Left forelimb (tissue), 1 donor: ENCODE measurements around the gene ANTXR1.

Experiments used
- DNase-seq: peaks from one replicate; pipeline ENCODE4 v3.0.0-alpha.2; 2018; ENCODE audit warnings: low spot score

The ANTXR1 gene

DNA sequence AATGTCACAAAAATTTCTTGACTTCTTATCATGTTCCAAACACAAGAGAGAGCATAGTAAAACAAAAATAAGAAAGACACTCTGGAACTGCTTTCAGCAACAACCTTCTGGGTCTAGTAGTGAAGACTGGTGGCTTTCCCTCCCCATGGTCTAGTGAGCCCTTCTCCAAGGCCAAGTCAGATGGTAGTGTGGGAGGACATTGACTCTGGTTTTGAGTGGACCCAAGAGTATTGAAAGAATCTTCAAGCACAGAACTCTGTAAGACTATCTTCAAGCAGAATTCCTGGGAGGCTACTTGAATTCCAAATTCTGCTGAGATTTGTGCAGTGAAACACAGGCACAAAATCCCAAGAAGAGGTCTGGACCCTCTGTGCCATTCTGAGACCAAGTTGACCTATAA, 21.1 kb downstream of the ANTXR1 start:
- DNase-seq, result no peak

DNA sequence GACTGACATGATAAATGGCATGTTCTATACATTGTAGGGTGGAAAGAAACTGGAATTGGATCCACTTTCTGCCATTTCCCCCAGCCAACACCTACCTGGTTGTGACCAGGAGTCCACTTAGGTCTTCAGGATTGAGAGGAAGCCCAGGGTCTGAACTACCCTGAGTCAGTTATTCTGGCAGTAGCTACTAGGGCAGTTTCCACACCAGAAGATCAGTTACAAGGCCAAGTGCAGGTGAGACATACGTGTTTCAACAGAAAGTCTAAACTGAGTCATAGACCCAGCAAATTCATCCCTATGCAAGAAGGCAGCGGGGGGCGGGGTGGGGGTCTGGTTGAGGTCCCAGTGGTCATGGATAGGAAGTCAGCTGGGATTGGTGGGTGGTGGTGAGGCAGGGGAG, 21.9 kb downstream of the ANTXR1 start:
- no peak for DNase-seq

DNA sequence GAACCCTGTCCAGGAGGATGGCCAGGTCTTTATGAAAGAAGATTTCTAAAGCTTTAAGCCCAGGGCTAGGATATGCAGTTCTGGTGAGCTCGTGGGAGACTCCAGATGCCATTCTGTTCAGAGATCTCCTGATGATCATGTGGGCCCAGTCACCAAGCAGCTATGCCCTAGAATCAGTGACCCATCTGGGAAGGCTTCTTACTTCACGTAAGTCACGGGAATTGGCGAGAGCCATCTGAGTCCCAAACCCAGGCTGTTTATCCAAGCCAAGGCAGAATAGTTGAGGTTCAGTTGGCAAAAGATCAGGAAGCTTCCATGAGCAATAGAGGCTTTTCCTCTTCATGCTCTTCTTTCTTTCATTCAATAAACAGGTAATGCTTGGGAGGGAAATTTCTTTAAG, 23.9 kb downstream of the ANTXR1 start:
- DNase-seq, result no peak

DNA sequence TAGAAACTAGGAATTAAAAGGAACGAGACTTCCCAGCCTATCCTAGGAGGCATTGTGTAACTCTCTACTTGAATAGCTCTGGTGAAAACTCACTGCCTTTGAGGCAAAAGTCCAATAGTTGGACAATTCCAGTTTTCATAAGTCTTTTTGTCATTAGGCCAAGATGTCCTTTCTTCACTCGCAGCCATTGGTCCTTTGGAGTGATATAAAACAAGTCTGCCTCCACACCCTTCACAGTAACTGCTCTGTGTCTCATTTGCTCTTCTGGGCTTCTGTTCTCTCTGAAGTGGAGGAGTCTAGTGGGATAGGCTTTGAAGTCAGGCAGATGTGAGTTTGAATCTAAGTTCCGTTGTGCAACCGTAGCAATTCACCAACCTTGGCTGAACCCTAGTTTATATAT, 28.2 kb downstream of the ANTXR1 start:
- no peak for DNase-seq

DNA sequence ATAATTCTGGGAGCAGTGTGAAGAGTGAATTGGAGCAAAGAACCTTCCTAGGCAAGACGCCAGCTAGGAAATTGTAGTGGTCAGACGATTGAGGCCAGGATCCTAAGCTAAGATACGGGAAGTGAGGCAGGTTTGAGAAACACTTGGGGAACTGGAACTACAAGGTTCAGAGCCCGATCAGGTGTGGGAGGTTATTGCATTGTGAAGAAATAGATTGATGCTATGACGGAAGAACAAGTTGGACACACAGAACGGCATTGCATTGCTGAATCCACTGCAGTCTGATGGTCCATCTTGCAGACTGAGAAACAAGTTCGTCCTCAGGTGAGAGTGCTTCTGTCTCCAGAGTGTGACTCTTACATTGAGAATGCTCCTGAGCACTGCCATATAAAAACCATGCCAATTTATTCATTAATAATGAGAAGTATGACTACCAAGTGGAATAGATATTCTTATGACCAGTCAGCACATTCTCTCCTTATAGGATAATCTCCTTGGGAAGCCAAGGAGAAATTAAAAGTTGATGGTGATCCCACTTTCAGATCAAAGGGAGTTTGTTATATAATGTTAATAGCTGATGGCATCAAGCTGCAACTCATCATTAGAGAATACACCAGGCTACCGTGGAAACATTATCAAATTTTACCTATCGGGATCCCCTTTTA, 30.9 kb downstream of the ANTXR1 start:
- DNase-seq, result no peak

DNA sequence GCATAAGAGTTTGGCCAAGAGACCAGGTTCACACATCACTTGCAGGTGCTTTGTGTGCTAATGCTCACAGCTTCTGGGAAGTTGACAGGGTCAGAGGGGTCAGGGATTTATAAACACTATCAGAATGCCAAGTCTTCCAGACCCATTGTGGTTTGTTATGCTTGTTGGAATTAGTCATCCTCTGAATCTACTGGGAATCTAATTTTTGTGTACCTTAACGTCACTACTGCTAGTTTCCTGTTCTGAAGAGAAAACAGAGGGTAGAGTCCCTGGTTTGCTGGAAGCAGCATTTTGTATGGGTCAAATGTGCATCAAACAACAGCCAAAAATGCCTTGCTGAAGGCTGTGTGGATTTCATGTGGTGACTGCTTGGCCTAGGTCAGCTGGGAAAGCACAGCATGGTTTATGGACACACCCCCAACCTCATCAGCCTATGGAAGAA, 33.3 kb downstream of the ANTXR1 start:
- DNase-seq, result no peak

DNA sequence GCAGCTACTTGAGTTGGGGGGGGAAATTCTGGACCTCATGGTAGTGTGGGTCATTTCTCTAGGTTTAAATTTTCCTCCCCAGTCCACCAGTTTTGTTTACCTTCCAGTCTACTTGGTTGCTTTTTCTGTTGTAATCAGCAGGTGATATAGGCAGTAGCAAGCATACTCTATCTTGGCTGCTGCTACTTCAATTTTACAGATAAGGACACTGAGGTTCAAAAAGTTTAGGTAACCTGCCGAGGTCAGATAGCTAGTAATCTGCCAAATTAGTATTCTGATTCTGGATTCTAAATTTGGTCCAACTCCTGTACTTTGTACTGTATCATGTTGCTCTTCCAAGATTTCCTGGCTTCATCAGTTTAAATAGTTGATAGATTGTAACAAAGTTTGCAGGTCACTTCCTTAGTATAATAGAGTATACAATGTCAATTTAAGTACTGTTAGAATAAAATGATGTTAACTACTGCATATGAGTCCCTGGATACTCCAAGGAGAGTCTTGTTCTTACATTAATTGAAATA, 34.7 kb downstream of the ANTXR1 start:
- DNase-seq, result no peak

- DNase-seq, result no peak
Observed at GRCh38 chr2:69050802-69051201, 37.8 kb downstream of the ANTXR1 start.

DNA sequence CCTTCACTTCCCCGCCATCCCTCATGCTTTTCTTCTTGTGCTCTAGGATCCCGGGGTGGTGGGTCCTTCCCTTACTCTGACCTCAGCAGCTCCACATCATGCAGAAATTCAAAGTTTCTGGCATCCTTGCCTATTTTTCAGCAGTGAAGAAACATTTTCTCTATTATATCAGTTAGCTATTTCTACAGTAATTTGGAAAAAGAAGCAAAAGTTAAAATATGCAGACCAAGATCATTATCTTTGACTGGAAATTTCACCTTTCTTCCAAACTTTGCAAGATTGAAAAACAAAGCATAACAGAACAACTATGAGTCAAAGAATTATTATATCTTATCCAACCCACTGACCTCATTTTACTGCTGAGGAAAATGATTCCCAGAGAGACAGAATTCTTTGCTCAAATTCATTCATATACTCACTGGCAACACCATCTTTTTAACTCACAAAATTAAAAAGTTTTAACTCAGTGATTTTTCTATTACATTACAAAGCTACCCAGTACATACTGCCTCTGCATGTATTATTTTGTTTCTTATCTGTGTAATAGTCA, 40.5 kb downstream of the ANTXR1 start:
- no peak for DNase-seq

DNA sequence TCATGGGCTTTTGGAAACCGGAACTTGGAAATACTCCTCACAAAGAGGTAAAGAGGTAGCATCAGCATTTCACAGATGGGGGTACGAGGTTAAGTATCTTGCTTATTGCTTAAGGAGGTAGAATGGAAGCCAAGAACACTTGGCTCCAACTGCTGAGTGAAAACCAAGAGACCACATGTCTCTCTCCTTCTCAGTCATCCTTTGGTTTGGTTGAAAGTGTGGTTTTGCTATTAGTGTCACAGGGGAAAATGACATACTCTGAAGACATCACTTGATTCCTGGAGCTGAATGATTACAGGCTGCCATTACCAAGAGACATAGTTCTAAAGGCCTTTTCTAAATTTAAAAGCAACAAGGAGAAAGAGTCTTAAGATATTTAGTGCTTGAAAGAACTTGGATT, 41.5 kb downstream of the ANTXR1 start:
- DNase-seq, result no peak

- no peak for DNase-seq
Observed at GRCh38 chr2:69055688-69056470, 42.9 kb downstream of the ANTXR1 start.

GRCh38 chr2:69057660-69058059, 44.7 kb downstream of the ANTXR1 start:
- DNase-seq, result no peak

- DNase-seq, result no peak
Observed at GRCh38 chr2:69059731-69060290, 46.8 kb downstream of the ANTXR1 start.

DNA sequence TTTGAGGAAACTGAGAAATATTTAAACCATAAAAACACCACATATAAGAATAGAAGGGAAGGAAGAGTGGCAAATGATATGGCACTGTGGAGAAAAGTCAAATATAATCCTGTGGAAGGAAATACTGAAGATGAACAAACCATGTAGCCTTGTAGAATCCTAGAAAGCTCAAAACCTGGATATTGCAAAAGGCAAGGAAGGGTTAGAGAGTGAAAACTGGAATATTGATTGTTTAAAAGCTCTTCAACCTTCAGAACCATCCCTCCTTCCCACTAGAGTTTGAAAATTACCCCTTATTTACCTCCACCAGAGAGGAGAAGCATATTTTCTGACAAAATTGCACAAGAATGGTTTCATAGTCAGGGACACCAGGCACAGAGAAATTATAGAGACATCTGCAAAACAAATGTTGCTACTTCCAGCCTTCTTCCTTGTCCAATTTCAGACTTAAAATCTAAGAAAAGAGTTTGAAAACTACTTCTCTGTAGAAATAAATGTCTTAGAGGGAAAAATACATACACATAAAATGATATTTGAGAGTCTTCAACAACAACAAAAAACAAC, 48.0 kb downstream of the ANTXR1 start:
- no peak for DNase-seq

DNA sequence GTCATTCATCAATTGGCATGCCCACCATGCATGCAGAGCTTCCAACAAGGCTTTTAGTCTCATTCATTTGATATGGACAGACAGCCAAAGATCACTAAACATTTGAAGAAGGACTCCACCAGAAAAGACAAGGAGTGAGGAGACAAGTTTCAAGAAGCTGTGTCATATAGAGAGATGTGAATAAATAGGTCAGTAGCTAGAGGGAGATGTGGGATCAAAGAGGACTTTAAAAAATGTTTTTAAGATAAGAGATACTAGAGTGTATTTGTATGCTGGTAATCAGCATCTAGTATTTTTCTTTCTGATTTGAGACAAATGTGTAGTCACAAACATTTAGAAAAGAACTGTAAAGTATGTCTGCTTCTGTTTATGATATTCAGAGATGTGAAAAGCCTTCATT, 48.5 kb downstream of the ANTXR1 start:
- no peak for DNase-seq

DNA sequence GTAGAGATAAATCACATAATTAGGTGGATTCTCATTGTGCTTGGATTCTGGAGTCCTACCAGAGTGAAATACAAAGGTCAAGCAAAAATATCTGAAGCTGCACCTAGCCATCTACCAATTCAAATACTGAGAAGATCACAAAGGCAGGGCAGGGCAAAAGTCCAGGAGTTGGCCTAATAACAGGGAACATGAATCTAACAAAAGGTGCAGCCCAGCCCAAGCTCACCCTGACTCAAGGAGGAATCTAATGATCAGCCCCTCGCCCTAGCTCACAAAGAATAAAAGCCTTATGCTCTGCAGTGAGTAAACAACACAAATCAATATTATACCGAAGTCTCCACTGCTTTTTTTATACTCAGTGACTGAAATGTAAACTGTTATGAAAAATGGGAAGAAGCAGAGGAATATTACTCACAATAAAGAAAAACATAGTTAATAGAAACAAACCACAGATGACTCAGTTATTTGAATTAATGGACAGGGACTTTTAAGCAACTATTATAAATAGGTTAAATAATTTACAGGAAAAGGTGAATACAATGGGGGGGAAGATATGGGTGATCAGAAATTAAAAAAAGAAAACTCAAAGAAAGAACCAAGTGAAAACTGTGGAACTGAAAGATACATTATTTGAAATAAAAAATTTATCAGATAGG, 49.5 kb downstream of the ANTXR1 start:
- no peak for DNase-seq

- no peak for DNase-seq
Observed at GRCh38 chr2:69065735-69066336, 52.9 kb downstream of the ANTXR1 start.

DNA sequence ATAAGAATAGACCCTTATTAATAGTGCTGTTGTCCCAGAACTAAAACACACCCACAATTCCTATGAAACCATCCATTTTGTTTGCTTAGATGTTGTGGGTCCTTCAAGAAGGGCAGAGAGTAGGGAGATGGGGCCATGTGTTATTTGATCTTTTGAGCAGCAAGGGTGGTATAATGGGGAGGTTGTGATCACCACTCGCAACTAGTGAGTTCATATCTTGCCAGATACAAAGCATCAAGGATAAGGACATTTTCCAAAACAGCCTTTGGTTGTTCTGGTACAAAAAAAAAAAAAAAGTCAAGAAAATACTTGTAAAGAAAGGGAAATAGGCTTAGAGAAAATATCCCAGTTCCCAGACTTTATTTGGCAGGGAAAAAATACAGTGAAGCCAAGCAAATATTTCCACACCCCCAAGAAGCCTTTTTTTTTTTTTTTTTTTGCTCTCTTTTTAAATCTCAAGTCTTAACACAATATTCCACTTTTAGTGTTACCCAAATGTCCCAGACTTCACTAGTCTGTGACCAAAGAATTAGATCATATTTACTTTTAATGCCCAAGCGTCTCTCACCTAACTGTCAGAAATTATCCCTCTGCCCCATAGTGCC, 54.1 kb downstream of the ANTXR1 start:
- DNase-seq, result no peak

DNA sequence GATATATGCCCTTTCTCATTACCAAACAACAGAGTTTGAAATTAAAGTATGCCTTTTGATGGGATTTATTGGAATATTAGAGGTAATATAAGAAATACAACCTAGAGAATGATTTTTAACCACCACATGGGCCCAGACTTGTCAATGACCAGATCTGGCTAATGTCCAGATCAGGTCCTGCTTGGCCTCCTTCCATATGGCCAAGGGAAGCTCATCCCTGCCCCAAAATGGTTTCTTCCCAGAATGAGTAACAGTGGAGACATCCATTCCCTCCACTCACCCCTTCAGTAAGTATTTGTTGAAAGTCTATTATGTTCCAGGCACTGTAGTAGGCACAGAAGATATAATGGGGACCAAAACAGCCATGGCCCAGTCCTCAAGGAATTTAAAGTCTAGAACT, 54.9 kb downstream of the ANTXR1 start:
- no peak for DNase-seq

DNA sequence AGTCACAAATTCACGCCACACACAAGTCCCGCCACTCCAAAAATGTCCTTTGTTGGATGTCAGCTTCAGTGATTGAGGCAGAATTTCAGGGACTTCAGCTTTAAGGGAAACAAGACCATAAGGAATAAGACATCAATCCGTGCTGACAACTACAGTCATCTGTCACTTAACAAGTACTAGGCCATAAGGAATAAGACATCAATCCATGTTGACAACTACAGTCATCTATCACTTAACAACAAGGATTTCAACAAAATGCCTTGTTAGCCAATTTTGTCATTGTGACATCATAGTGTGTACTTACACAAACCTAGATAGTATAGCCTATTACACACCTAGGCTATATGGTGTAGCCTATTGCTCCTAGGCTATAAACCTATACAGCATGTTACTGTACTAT, 58.0 kb downstream of the ANTXR1 start:
- no peak for DNase-seq

DNA sequence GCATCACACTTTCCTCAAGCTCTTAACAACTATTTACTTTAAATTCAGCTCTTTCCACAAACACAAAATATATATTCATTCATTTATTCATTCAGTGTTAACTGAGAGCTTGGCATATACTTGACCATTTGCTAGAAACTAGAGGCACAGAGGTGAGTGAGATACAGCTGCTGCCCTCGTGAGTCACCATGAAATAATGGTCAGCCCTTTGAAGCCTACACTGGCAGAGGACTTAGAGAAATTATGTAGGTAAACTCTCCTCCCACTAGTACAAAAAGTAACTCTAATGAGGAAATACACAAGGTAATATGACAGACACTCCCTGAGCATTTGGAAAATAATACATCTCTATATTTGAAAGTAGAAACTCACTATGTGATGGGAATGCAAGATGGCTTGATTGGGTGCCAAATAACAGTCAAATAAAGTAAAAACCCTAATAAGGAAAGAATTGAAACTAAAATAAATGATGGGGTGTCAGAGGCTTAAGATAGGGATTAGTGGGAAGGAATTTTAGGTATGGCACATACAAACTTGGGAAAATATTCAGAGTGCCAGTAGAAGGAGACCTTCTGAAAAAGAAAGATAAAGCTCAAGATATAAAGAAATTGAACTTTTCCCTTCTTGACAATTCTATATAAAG, 61.1 kb downstream of the ANTXR1 start:
- DNase-seq, result no peak
